OCI-LY7 (cell line): ENCODE results near the gene TYW1.

Experiments used
- EZH2phosphoT487 ChIP-seq: fragments of 200-600 bp; sonication (generic); IDR thresholded peaks from 2 replicates; pipeline ENCODE4 v1.6.1; 2018; ENCODE audit warnings: low read depth, borderline replicate concordance, mild to moderate bottlenecking, mixed run types, antibody characterized with exemption, low read length, moderate library complexity, mixed read lengths
- TF ChIP-seq, protein P1 (sequence below): fragments of 200-600 bp; sonication (generic); conservative IDR thresholded peaks from 2 replicates; pipeline ENCODE4 v1.5.1; 2014; ENCODE audit warnings: mild to moderate bottlenecking, antibody characterized with exemption, low read length, moderate library complexity, mixed read lengths

DNA sequence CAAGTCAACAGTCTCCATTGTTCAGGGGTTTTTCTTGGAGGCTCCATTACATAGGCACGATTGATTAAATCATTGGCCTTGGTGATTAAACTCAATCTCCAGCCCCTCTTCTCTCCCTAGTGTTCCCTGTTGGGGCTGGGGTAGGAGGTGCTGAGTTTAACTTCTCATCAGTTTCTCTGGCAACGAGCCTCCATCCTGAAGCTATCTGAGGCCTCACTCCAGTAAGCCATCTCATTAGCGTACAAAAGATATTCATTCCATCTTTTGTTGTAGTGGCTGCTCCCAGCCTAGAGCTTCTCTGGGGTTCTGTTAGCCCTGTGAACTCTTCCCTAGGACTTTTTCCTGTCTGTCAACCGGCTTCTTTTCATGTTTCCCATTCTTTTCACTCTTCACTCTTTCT lies 11.6 kb downstream of the TYW1 start:
- TF ChIP-seq EZH2phosphoT487 = no peak
- TF ChIP-seq, protein P1, sequence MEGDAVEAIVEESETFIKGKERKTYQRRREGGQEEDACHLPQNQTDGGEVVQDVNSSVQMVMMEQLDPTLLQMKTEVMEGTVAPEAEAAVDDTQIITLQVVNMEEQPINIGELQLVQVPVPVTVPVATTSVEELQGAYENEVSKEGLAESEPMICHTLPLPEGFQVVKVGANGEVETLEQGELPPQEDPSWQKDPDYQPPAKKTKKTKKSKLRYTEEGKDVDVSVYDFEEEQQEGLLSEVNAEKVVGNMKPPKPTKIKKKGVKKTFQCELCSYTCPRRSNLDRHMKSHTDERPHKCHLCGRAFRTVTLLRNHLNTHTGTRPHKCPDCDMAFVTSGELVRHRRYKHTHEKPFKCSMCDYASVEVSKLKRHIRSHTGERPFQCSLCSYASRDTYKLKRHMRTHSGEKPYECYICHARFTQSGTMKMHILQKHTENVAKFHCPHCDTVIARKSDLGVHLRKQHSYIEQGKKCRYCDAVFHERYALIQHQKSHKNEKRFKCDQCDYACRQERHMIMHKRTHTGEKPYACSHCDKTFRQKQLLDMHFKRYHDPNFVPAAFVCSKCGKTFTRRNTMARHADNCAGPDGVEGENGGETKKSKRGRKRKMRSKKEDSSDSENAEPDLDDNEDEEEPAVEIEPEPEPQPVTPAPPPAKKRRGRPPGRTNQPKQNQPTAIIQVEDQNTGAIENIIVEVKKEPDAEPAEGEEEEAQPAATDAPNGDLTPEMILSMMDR = no peak
